Duodenal mucosa (tissue), 2 donors: Measurements from ENCODE around the gene MAML2.

Experiments
- H3K27ac ChIP-seq: one replicate; pipeline ENCODE4 v1.7.0; 2013; ENCODE audit warnings: low read depth, low read length
- H3K27me3 ChIP-seq, 2 donors: one replicate each; pipeline ENCODE4 v1.7.0; 2013; ENCODE audit warnings: low read length in 2 of 2, control low read depth in 1 of 2; ENCODE audit not compliant: insufficient read depth in 2 of 2, control insufficient read depth in 1 of 2
- H3K36me3 ChIP-seq, 2 donors: one replicate each; pipeline ENCODE4 v1.7.0; 2013; ENCODE audit warnings: low read length in 2 of 2, control low read depth in 1 of 2; ENCODE audit not compliant: insufficient read depth in 2 of 2, control insufficient read depth in 1 of 2
- H3K4me1 ChIP-seq, 2 donors: one replicate each; pipeline ENCODE4 v1.7.0; 2013; ENCODE audit warnings: low read length in 2 of 2, control low read depth in 1 of 2; ENCODE audit not compliant: insufficient read depth in 2 of 2, control insufficient read depth in 1 of 2
- H3K4me3 ChIP-seq, 2 donors: one replicate each; pipeline ENCODE4 v1.7.0; 2013; ENCODE audit warnings: low read length in 2 of 2, low read depth in 1 of 2
- H3K9ac ChIP-seq, 2 donors: one replicate each; pipeline ENCODE4 v1.7.0; 2013; ENCODE audit warnings: low read length in 2 of 2, low read depth in 1 of 2
- H3K9me3 ChIP-seq, 2 donors: one replicate each; pipeline ENCODE4 v1.7.0; 2013; ENCODE audit warnings: low read length in 2 of 2, control low read depth in 1 of 2; ENCODE audit not compliant: control insufficient read depth in 1 of 2

MAML2 gene

DNA sequence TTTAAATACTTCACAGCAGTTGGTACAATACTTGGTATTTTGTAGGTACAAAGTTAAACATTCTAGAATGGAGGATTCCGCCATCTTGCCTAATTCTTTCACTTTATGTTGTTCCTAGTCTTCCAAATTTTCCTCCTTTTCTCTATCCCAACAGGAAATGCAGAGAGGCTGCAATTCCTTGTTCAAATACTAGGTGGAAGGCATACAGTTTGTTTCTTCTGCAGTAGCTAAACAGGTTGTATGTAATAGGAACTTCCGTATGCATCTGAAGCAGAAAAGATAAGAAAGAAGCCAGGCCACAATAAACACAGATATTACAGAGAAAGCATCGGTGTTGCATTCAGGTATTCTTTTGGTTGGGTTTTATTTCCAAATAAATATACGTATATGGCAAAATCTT lies 232.7 kb downstream of the MAML2 start:
- no peak overlapping the region for H3K27ac ChIP-seq
- H3K4me1 ChIP-seq = peaks cover 7 to 16% of the 10 kb centered on the region in 2 donors
- no peak overlapping the region for H3K4me3 ChIP-seq
- no peaks in the 10 kb centered on the region for H3K9me3 ChIP-seq
- H3K27me3 ChIP-seq = no peaks in the 10 kb centered on the region
- no peak overlapping the region for H3K9ac ChIP-seq
- no peaks in the 10 kb centered on the region for H3K36me3 ChIP-seq

DNA sequence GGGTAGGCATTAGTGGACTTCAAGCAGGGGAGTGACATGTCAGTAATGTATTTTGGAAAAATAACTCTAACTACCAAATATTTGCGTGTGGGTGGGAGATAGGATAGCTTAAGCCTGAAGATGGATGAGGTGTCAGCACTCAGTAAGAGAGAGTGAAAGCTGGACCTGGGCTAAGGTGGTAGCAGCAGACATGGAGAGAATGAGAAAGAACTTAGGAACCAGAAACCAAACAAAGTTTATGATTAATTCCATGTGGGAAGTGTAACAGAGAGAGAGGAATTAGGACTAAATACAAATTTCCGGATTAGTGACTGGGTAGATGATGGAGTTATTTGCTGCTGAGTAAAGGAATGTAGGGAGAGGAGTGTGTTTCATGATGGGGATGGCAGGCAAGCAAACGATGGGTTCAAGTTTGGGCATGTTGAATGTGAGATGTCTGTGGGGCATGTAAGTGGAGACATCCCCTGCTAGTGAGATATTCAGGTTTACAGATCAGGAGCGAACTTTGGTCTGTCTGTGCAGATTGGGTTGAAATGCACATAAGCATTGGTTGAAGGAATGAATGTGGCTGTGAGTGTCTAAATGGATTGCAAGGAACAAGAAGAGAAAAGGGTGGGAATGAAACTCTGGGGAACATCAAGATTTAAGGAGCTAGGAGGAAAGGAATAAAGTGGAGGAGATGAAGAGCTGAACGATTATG lies 233.5 kb downstream of the MAML2 start:
- Histone ChIP-seq H3K27ac (no peak overlapping the region), H3K36me3 (no peaks in the 10 kb centered on the region), H3K4me1 (peaks cover 4 to 19% of the 10 kb centered on the region in 2 donors), H3K9ac (no peak overlapping the region), H3K4me3 (no peak overlapping the region), H3K27me3 (no peaks in the 10 kb centered on the region), H3K9me3 (no peaks in the 10 kb centered on the region)

DNA sequence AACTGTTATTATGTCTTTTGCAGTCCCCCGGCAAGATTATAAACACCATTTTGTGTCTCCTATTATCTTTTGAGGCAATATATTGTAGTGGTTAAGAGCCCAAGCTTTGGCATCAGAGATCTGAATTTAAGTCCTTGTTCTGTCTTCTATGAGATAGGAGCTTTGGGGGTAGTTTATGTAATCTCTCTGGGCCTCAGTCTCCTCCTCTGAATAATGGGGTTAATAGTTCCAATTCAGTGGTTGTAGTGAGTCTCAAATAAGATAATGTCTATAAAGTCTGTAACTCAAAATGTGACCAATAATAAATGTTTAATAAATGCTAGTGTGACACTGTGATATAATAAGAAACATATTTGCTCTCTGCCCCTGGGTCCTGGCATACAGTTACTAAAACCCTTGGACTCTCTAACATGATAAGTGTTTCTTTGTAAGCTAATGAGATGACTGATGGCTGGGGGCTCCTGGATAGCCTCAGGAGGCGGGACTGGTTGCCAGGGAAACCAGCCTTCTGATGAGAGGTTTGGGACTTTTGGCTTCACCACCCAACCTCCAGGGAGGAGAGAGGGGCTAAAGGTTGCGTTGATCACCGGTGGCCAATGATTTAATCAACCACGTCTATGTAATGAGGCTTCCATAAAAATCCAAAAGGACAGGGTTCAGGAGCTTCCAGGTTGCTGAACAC lies 235.7 kb downstream of the MAML2 start:
- no peak overlapping the region for H3K27ac ChIP-seq

DNA sequence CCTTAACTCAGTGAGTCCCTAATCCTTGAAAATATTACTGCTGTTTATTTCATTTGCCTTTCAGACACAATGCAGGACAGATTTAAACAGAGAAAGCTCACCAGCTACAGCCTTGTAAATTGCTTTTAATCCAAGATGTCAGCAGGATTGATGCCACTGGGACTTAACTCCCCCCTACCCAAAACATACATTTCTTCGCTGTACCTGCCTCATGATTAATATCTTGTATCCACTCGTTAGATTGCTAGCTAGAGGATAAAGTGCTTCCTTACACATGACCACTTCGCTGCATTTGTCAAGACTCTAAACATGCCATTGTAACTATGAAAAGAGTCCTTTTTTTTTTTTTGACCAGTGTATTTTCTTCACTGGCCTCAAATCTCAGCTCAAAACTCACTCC lies 236.3 kb downstream of the MAML2 start:
- H3K9me3 ChIP-seq = no peaks in the 10 kb centered on the region
- H3K4me3 ChIP-seq = no peak overlapping the region
- H3K9ac ChIP-seq = no peak overlapping the region
- H3K4me1 ChIP-seq = peaks cover 4 to 19% of the 10 kb centered on the region in 2 donors
- no peak overlapping the region for H3K27ac ChIP-seq
- no peaks in the 10 kb centered on the region for H3K27me3 ChIP-seq
- H3K36me3 ChIP-seq = no peaks in the 10 kb centered on the region

More for the DNA sequence above, 235.7 kb downstream of the MAML2 start:
- no peak overlapping the region for H3K9ac ChIP-seq
- H3K4me1 ChIP-seq = peaks cover 4 to 19% of the 10 kb centered on the region in 2 donors
- H3K36me3 ChIP-seq = no peaks in the 10 kb centered on the region
- no peaks in the 10 kb centered on the region for H3K27me3 ChIP-seq
- no peak overlapping the region for H3K4me3 ChIP-seq
- H3K9me3 ChIP-seq = no peaks in the 10 kb centered on the region

DNA sequence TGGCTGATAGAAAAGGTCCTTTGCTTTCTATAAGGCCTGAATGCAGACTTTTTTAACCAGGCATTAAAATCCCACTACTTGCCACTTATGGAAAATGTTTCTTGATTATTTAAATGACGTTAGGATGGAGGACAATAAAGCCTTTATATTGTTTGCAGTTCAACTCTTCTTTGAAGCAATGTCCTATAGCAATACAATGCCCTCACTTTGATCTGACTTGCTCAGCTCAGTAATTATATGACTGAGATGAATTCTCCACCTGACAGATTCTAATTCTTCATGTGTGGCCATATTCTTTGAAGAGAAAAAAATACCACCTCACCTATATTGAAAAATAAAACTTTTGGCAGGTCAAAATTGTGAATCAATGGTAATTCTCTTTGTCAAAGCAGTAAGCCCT lies 237.1 kb downstream of the MAML2 start:
- Histone ChIP-seq H3K4me3 (no peak overlapping the region), H3K36me3 (no peaks in the 10 kb centered on the region), H3K27ac (no peak overlapping the region), H3K4me1 (peaks cover 4 to 19% of the 10 kb centered on the region in 2 donors), H3K9ac (no peak overlapping the region), H3K27me3 (no peaks in the 10 kb centered on the region), H3K9me3 (no peaks in the 10 kb centered on the region)

DNA sequence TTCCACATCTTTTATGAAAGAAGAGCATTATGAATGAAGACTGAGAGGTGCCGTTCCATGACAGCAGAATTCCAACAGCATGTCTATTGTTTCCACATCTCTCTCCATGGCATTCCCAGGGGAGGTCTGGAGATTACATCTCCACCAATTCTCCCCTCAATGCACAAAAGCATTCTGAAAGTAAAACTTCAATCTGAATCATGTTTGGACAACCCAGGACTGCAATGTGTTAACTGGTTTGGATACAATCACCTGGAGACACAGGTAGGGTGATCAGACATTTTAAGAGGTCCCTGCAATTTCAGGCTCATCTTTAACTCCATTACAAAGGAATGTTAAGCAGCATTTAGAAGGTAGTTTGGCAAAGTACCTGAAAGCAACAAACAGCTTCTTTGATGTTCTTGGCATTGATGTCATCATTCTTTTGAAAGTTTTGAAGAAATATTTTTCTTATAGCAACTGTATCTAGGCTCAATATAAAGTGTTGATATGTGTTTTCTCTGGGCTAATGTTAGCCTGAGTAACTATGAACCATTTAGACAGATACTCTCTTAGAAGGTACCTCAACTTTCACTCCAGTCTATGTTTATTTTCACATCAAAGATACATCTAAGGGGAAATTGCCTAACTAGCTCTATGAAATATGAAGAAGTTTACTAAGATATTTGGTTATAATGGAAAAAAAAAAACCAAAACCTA lies 237.6 kb downstream of the MAML2 start:
- peaks cover 4 to 19% of the 10 kb centered on the region in 2 donors for H3K4me1 ChIP-seq
- no peak overlapping the region for H3K27ac ChIP-seq
- H3K9ac ChIP-seq = no peak overlapping the region
- H3K9me3 ChIP-seq = no peaks in the 10 kb centered on the region
- no peak overlapping the region for H3K4me3 ChIP-seq
- no peaks in the 10 kb centered on the region for H3K27me3 ChIP-seq
- H3K36me3 ChIP-seq = no peaks in the 10 kb centered on the region

DNA sequence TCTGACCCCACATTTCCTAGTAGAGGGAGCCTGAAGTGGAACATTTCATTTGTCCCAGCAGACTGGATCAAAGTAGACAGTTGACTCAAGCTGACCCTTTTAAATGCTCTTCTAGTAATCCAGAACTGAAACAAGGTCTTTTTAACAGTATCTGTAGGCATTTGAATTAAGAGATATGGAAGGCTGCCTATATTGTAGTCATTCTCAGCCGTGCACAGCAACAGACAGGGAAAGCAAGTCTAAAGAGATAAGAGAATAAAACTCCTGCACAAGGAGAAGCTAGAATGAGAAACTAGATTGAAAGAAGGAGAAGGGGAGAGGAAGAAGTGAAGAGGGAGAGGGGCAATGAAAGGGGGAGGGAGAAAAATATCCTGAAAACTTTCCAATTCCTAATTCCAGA lies 238.5 kb downstream of the MAML2 start:
- Histone ChIP-seq H3K4me1 (peaks cover 4 to 14% of the 10 kb centered on the region in 2 donors), H3K4me3 (no peak overlapping the region), H3K9me3 (no peaks in the 10 kb centered on the region), H3K36me3 (no peaks in the 10 kb centered on the region), H3K27ac (no peak overlapping the region), H3K9ac (no peak overlapping the region), H3K27me3 (no peaks in the 10 kb centered on the region)

DNA sequence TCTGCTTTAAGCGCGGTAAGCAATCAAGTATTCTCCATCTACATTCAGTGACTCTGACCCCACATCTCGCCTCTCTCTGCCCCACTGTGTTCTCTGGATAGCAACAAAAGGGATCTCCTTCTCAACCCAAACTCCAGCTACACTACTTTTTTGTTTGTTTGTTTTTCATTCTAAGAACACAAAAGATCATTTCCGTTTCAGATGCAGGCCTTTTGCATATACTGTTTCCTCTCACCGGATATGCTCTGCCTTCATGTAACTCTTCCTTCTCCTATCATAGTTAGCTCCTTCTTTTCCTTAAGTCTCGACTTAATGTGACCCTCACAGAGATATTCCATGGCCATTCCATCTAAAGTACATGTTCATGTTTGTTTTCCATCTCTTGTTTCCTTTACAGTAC lies 239.3 kb downstream of the MAML2 start:
- no peaks in the 10 kb centered on the region for H3K27me3 ChIP-seq
- H3K9ac ChIP-seq = no peak overlapping the region
- peaks cover 9 to 22% of the 10 kb centered on the region in 2 donors for H3K4me1 ChIP-seq
- no peak overlapping the region for H3K27ac ChIP-seq
- no peaks in the 10 kb centered on the region for H3K36me3 ChIP-seq
- no peaks in the 10 kb centered on the region for H3K9me3 ChIP-seq
- H3K4me3 ChIP-seq = no peak overlapping the region

DNA sequence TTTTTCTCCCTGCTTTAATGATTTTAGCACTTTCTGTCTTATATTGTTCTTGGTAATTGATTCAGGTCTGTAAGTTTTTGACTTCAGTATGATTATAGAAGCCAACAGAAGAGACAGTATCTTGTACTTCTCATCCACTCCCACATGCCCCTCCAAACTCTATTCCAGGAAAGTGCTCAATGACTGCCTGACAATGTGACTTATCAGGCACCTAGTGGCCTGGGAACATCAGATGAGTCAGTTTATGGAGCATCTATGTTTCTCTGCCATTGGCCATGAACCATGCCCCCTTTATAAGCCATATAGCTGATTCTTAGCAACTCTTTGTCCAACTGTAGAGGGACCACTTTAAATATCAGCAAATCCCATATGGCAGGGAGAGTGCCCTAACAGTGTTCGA lies 239.9 kb downstream of the MAML2 start:
- peaks cover 15 to 28% of the 10 kb centered on the region in 2 donors for H3K4me1 ChIP-seq
- H3K27ac ChIP-seq = no peak overlapping the region
- no peaks in the 10 kb centered on the region for H3K9me3 ChIP-seq
- no peaks in the 10 kb centered on the region for H3K27me3 ChIP-seq
- H3K9ac ChIP-seq = no peak overlapping the region
- no peaks in the 10 kb centered on the region for H3K36me3 ChIP-seq
- no peak overlapping the region for H3K4me3 ChIP-seq

DNA sequence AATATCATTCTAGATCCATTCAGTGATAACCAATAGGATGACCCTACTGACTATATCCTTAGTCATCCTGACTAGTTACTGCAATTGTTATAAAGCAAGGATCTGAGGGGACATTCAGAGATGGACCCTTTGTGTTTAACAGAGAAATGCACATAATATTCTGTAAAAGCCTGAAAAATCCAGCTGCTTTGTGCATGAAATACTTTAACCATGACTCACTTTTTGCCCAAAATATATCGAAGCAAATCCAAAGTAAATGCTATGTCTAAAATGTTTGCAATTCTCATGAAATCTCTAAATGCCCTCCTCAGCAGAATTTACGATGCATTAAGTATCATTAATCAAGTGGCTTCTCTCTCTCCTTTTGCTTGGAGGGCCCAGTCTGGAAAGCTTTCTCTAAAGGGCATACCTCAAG lies 240.3 kb downstream of the MAML2 start:
- Histone ChIP-seq H3K4me1 (peaks cover 20 to 30% of the 10 kb centered on the region in 2 donors), H3K9me3 (no peaks in the 10 kb centered on the region), H3K9ac (no peak overlapping the region), H3K36me3 (no peaks in the 10 kb centered on the region), H3K4me3 (no peak overlapping the region), H3K27ac (no peak overlapping the region), H3K27me3 (no peaks in the 10 kb centered on the region)
